Right cardiac atrium (tissue), 5 donors: Measurements from ENCODE around the gene PRDM9. TPM values are rescaled to one million over a fixed set of nuclear protein-coding genes. Genes with fewer than 3 reads are reported as not detected.
A peak's percentile ranks its signal among the peaks of the same experiment; 100 is the strongest.
"Not testable (repeated sequence)": the region's sequence is repeated elsewhere in the genome, so short reads cannot be mapped to it uniquely, and the experiment has no call there.

Experiments
- ATAC-seq, 2 donors: fragments of 200-7000 bp; cut with Tn5 transposase; one replicate each; pipeline versions ENCODE4 v1.8.0 to v1.9.1; 2020; ENCODE audit warnings: moderate library complexity in 2 of 2, mild to moderate bottlenecking in 1 of 2
- DNase-seq, 3 donors: peaks; one replicate each; pipeline ENCODE4 v3.0.0-alpha.2; 2020
- H3K27ac ChIP-seq: one replicate; pipeline ENCODE4 v1.5.1; 2013; ENCODE audit warnings: mild to moderate bottlenecking, low read length, control low read depth, moderate library complexity
- H3K27me3 ChIP-seq: one replicate; pipeline ENCODE4 v1.6.1; 2013; ENCODE audit not compliant: control insufficient read depth, insufficient read depth
- H3K4me1 ChIP-seq: one replicate; pipeline ENCODE4 v1.6.1; 2013; ENCODE audit warnings: low read length; ENCODE audit not compliant: control insufficient read depth, insufficient read depth
- H3K4me3 ChIP-seq: one replicate; pipeline ENCODE4 v1.5.1; 2013; ENCODE audit warnings: low read length, control low read depth
- H3K9me3 ChIP-seq: one replicate; pipeline ENCODE4 v1.6.1; 2013; ENCODE audit warnings: low read length; ENCODE audit not compliant: control insufficient read depth
- WGBS: extraction: QIAGEN DNeasy Blood & Tissue Kit; methylation state at CpG from one replicate; pipeline ENCODE4 v1.1.7; 2013; 5-methylcytosine and 5-hydroxymethylcytosine counted together
- intact Hi-C, 4 donors: fragments of 100-400 bp; cut with DNase I; formaldehyde crosslinking; loops; one replicate each; pipeline versions ENCODE4 v1.11.0 to v1.14.0; 2022 to 2023
- polyA plus RNA-seq: library from polyadenylated mRNA; stranded (reverse); fragments of 200-250 nt; gene quantifications from one replicate; pipeline ENCODE4 v1.2.3, GENCODE V29; 2013
- total RNA-seq, 4 donors: library from RNA; stranded (reverse); fragmentation: NEBNext Ultra II Directional; extraction: Animal tissue kit (Norgen Biotek cat#: 25700); gene quantifications; one replicate each; pipeline ENCODE4 v1.2.1, GENCODE V29; 2021
- donor health status: healthy with polysubstance abuse.
- donor health status: DM: no; HTN: yes; CAD: no.
- donor health status: DM: no; HTN: no; CAD: no.
- donor health status: DM: no; HTN: yes; CAD: no; lungs with severe emphysema.
- donor health status: DM: yes; HTN: yes; CAD: no.

PRDM9 gene
- total and polyA plus RNA-seq, 5 donors: not detected

DNA sequence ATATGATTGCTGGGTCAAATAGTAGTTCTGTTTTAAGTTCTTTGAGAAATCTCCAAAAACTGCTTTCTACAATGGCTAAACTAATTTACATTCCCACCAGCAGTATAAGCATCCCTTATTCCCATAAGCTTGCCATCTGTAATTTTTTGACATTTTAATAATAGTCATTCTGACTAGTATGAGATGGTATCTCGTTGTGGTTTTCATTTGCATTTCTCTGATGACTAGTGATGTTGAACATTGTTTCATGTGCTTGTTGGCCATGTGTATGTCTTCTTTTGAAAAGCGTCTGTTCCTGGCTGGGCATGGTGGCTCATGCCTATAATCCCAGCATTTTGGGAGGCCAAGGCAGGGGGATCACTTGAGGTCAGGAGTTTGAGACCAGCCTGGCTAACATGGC lies 21.2 kb upstream of the PRDM9 start:
- 85% methylated on average over 2 of the region's 2 CpGs for WGBS
- H3K4me1 ChIP-seq, H3K27me3 ChIP-seq, H3K4me3 ChIP-seq, H3K9me3 ChIP-seq, intact Hi-C loops, ATAC-seq, H3K27ac ChIP-seq, DNase-seq: not testable (repeated sequence)

DNA sequence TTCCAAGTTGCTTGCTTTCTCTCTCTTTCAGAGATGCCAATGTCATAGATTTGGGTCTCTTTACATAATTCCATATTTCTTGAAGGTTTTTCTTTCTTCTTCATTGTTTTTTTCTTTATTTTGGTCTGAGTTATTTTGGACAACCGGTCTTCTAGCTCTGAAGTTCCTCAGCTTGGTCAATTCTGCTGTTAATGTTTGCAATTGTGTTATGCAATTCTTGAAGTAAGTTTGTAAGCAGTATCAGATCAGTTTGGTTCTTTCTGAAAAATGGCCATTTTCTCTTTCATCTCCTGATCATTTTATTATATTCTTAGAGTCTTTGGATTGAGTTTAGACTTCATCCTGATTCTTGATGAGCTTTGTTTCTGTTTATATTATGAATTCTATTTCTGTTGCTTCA lies 16.4 kb upstream of the PRDM9 start:
- WGBS: 43% methylated on average over 1 of the region's 1 CpG

DNA sequence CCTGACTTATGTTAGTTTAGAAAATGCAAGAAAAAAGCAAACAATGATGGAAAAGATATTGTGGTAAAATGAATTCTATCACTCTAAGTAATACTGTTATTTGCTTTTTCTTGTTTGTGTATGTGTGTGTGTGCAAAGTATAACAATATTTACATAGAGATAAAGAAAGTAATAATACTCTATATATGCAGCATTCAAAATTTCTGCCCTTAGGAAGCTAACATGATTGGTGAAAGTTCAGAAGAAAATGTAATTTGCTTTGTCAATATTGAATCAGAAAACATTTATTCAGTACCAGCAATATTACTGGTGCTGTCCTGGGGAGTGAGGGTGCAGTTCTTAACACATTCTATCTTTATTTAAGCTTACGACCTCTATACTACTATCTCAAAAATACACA lies 12.9 kb upstream of the PRDM9 start:
- no peak for DNase-seq
- Histone ChIP-seq H3K27ac (no peak overlapping the region), H3K4me3 (no peak overlapping the region), H3K27me3 (no peaks in the 10 kb centered on the region), H3K9me3 (no peaks in the 10 kb centered on the region), H3K4me1 (no peaks in the 10 kb centered on the region)
- 58% methylated on average over 1 of the region's 1 CpG for WGBS
- no peak for ATAC-seq
- intact Hi-C loops: no loop called here

More for the DNA sequence above, 16.4 kb upstream of the PRDM9 start:
- Histone ChIP-seq H3K4me3 (no peak overlapping the region), H3K4me1 (no peaks in the 10 kb centered on the region), H3K27me3 (no peaks in the 10 kb centered on the region), H3K27ac (no peak overlapping the region), H3K9me3 (no peaks in the 10 kb centered on the region)
- no peak for ATAC-seq
- intact Hi-C loops: no loop called here
- no peak for DNase-seq

DNA sequence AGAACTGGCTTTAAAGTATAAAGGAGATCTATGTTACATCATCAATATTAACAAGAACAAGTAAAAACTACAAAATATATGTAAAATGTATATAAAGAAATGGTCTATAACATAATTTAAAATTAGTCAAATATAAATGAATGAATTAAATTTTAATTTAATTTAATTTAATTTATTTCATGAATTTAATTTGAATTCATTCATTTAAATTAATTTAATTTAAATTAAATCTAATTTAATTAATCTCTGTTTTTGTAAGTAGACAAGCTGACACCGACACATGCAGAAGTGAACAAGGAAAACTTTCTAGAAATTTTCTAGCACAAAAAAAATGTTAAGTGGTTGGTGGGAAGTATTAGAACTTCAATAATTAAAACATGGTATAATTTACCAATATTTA lies 10.8 kb upstream of the PRDM9 start:
- Histone ChIP-seq H3K27me3 (no peaks in the 10 kb centered on the region), H3K4me1 (no peaks in the 10 kb centered on the region), H3K27ac (no peak overlapping the region), H3K9me3 (peaks cover 6% of the 10 kb centered on the region), H3K4me3 (no peak overlapping the region)
- ATAC-seq (no peak), DNase-seq (no peak)
- WGBS: 86% methylated on average over 1 of the region's 1 CpG
- intact Hi-C loops: no loop called here

DNA sequence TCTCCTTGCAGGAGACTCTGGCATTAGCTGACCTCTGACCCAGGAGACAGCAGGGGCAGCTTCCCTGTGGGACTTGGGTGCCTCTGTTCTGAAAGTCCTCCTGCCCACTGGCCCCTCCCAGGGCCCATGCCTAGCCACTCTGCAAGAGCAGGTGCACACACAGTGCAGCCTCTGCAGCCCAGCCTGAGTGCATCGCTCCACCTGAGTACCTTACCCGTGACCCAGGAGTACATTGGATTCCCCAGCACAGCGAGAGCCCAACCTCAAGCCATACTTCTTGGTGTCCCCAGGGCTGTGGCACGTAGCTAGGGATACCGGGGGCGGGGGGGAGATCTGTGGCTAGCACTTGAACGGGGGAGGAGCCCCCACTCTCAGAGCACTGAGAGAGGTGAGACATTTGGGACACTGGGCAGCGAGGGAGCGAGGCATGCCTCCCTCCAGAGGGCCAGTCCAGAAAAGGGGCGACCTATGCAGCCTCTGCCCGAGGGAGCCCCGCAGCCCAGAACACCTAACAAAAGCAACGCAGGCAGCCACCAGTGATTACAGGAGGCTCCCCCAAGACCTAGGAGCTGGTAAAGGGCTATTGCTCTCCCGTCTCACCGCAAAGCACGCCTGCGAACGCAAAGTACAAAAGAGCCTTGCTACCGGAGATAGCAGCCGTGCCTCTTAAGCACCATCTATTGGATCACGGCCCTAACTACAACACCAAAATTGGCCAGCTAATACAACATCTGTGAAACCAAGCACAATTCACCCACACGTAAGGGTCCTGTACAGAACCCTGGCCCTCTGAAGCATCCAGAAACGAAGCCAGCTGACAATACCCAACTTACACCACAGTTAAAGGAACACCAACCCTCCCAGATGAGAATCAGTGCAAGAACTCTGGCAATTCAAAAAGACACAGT lies 826 bp upstream of the PRDM9 start:
- Histone ChIP-seq H3K9me3 (no peaks in the 10 kb centered on the region), H3K4me1 (no peaks in the 10 kb centered on the region), H3K27ac (no peak overlapping the region), H3K4me3 (no peak overlapping the region), H3K27me3 (no peaks in the 10 kb centered on the region)
- WGBS: 66% methylated on average over 23 of the region's 23 CpGs
- ATAC-seq (peak; percentile 46 to 61), DNase-seq (no peak)
- intact Hi-C loops: no loop called here

DNA sequence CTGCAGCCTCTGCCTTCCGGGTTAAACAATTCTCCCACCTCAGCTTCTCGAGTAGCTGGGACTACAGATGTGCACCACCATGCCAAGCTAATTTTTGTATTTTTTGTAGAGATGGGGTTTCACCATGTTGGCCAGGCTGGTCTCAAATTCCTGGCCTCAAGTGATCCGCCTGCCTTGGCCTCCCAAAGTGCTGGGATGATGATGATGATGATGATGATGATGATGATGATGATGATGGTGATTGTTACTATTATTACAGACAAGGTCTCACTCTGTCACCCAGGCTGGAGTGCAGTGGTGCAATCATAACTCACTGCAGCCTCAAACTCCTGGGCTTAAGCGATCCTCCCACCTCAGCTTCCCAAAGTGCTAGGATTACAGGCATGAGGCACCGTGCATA lies 3.0 kb downstream of the PRDM9 start:
- DNase-seq, H3K9me3 ChIP-seq, intact Hi-C loops, H3K27ac ChIP-seq, H3K4me3 ChIP-seq, H3K4me1 ChIP-seq, H3K27me3 ChIP-seq, ATAC-seq: not testable (repeated sequence)
- 88% methylated on average over 5 of the region's 5 CpGs for WGBS

DNA sequence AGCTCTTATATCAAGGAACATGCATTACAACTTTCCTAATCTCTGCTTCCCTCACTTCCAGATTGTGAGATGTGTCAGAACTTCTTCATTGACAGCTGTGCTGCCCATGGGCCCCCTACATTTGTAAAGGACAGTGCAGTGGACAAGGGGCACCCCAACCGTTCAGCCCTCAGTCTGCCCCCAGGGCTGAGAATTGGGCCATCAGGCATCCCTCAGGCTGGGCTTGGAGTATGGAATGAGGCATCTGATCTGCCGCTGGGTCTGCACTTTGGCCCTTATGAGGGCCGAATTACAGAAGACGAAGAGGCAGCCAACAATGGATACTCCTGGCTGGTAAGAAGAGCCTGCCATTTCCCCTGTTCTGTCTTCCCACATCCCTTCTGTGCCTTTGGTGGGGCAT lies 15.1 kb downstream of the PRDM9 start:
- Histone ChIP-seq H3K4me1 (no peaks in the 10 kb centered on the region), H3K4me3 (no peak overlapping the region), H3K27ac (no peak overlapping the region), H3K9me3 (no peaks in the 10 kb centered on the region), H3K27me3 (no peaks in the 10 kb centered on the region)
- ATAC-seq (no peak), DNase-seq (no peak)
- 86% methylated on average over 4 of the region's 4 CpGs for WGBS
- intact Hi-C loops: no loop called here

DNA sequence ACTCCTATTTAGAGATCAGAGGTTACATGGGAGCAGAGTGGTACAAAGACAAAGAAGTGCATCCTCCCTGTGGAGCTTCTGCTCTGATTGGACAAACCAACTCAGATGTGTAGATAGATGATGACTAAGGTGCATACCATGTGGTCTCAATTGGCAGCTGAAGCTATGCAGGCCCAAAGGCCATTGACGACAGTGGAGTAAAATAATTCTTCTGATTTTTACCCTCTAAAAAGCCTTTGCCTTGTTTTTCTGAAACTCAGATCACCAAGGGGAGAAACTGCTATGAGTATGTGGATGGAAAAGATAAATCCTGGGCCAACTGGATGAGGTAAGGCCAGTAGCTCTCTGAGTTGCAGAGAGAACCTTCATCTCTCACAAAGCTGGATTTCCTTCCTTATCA lies 15.6 kb downstream of the PRDM9 start:
- Histone ChIP-seq H3K27me3 (no peaks in the 10 kb centered on the region), H3K4me3 (no peak overlapping the region), H3K9me3 (no peaks in the 10 kb centered on the region), H3K27ac (no peak overlapping the region), H3K4me1 (no peaks in the 10 kb centered on the region)
- DNase-seq (no peak), ATAC-seq (no peak)
- intact Hi-C loops: no loop called here
- 87% methylated on average over 1 of the region's 1 CpG for WGBS

DNA sequence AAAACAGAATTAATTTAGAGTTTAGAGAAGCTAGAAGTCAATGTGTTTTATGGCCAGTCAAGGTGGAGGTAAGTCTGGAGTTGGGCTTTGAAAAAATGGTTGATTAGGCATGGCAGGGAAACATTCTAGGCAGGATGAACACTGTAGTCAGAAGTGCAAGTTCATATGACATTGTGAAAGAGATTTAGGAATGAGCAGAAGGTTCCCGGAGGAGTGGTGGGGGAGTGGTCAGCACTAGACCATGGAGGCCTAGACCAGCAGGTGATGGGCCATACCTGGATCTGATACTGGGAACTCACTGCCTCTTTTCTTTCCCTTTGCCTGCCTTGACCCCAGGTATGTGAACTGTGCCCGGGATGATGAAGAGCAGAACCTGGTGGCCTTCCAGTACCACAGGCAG lies 16.6 kb downstream of the PRDM9 start:
- peaks cover 1% of the 10 kb centered on the region for H3K9me3 ChIP-seq
- DNase-seq (no peak), ATAC-seq (no peak)
- H3K27me3 ChIP-seq: no peaks in the 10 kb centered on the region
- no peak overlapping the region for H3K4me3 ChIP-seq
- H3K4me1 ChIP-seq: no peaks in the 10 kb centered on the region
- 82% methylated on average over 2 of the region's 2 CpGs for WGBS
- no peak overlapping the region for H3K27ac ChIP-seq
- intact Hi-C loops: no loop called here

DNA sequence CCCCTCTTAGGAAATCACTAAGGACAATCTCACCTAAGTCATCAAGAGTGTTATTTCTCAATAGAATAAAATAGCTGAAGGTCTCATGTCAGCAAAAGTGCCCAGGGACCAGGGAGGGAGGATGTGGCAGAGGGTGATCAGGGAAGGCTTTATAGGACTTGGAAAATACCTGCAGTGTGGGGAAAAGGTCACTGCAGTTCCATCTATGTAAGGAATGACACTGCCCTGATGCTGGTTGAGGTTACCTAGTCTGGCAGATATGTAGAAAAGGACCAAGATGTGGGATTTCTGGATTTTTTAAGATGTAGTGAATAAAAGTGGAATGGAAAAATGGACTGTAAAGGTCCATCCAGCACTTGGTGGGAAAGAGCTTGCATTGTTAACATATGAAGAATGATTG lies 18.3 kb downstream of the PRDM9 start:
- no peaks in the 10 kb centered on the region for H3K27me3 ChIP-seq
- ATAC-seq: no peak
- H3K27ac ChIP-seq: no peak overlapping the region
- no peak for DNase-seq
- H3K4me3 ChIP-seq: no peak overlapping the region
- no peaks in the 10 kb centered on the region for H3K4me1 ChIP-seq
- H3K9me3 ChIP-seq: peaks cover 4% of the 10 kb centered on the region
- intact Hi-C loops: no loop called here

DNA sequence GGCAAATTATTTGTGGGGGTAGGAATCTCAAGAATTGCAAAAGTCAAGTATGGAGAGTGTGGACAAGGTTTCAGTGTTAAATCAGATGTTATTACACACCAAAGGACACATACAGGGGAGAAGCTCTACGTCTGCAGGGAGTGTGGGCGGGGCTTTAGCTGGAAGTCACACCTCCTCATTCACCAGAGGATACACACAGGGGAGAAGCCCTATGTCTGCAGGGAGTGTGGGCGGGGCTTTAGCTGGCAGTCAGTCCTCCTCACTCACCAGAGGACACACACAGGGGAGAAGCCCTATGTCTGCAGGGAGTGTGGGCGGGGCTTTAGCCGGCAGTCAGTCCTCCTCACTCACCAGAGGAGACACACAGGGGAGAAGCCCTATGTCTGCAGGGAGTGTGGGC lies 19.2 kb downstream of the PRDM9 start:
- intact Hi-C loops, H3K4me3 ChIP-seq, H3K4me1 ChIP-seq, H3K27me3 ChIP-seq, DNase-seq, H3K27ac ChIP-seq, ATAC-seq, H3K9me3 ChIP-seq: not testable (repeated sequence)
- WGBS: 86% methylated on average over 5 of the region's 5 CpGs
